Chondrocyte (in vitro differentiated cells): Measurements from ENCODE around the gene UBE3D. TPM values are rescaled to one million over a fixed set of nuclear protein-coding genes. Genes with fewer than 3 reads are reported as not detected.

Experiments used
- DNase-seq: peaks from one replicate; pipeline ENCODE4 v3.0.0; 2021; ENCODE audit warnings: mixed read lengths, low spot score
- H3K27ac Mint-ChIP-seq: one replicate; pipeline ENCODE4 v1.8.0; 2021; ENCODE audit warnings: mild to moderate bottlenecking, moderate library complexity, mixed read lengths; ENCODE audit not compliant: unreplicated experiment
- H3K27me3 Mint-ChIP-seq: 2 replicates; pipeline ENCODE4 v1.8.0; 2021; ENCODE audit warnings: low read depth, mixed read lengths
- H3K36me3 Mint-ChIP-seq: 2 replicates; pipeline ENCODE4 v1.8.0; 2021; ENCODE audit warnings: low read depth, mixed read lengths
- H3K4me1 Mint-ChIP-seq: 2 replicates; pipeline ENCODE4 v1.8.0; 2021; ENCODE audit warnings: low read depth, mild to moderate bottlenecking, mixed read lengths
- H3K4me3 Mint-ChIP-seq: one replicate; pipeline ENCODE4 v1.8.0; 2021; ENCODE audit warnings: mild to moderate bottlenecking, moderate library complexity, mixed read lengths; ENCODE audit not compliant: unreplicated experiment
- H3K9me3 Mint-ChIP-seq: 2 replicates; pipeline ENCODE4 v1.8.0; 2021; ENCODE audit warnings: low read depth, mixed read lengths
- CTCF ChIP-seq: fragments of 200-600 bp; sonication (generic); IDR thresholded peaks from 2 replicates; pipeline ENCODE4 v1.5.0; 2021; ENCODE audit warnings: antibody characterized with exemption, mild to moderate bottlenecking, moderate library complexity
- total RNA-seq: library from RNA; stranded (reverse); gene quantifications from 3 replicates; pipeline ENCODE4 v1.2.1, GENCODE V29; 2021

The UBE3D gene
- total RNA-seq, 1 donor from 2014 or later = 3.0 TPM

DNA sequence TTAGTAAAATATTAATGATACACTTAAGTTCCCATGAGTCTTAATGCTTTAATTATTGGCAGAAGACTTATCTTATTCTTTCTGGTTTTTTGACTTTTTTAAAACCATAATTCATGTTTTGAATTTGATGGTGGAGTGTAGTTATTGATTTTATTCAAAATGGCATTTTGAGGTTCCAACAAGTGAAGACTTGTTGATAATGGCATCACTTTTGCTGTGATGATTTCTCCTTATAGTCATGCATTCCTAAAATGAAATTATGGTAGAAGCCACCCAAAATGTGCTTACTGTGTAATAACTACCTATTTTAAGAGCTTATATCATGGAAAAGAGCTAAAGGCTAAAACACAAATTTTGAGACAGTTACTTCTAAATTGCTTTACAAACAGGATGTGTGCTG, 4.0 kb upstream of the UBE3D start:
- H3K27me3 Mint-ChIP-seq = no peaks in the 10 kb centered on the region
- no peak for DNase-seq
- no peak overlapping the region for H3K4me3 Mint-ChIP-seq
- peaks cover 35% of the 10 kb centered on the region for H3K4me1 Mint-ChIP-seq
- TF ChIP-seq CTCF = no peak
- H3K27ac Mint-ChIP-seq = no peak overlapping the region
- H3K9me3 Mint-ChIP-seq = no peaks in the 10 kb centered on the region
- no peaks in the 10 kb centered on the region for H3K36me3 Mint-ChIP-seq

DNA sequence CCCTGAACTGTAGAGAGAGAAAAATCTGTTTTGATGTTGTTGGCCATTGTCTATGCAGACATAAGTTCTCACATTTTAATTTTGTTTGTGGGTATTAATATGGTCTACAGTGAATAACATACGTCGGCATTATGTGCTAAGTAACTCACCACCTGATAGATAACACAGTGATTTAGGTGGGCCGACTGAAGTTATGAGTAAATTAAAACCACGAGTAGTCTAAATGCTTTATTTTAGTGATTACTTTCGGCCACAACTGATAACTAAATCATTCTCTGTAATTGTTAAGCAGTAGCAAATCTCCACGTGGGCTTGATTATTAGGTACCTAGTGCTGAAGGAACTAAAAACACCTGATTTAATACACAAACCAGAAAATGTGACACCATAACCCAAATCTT, 3.0 kb upstream of the UBE3D start:
- Mint-ChIP-seq H3K27ac (peak overlapping the region; percentile 86), H3K9me3 (no peaks in the 10 kb centered on the region), H3K36me3 (no peaks in the 10 kb centered on the region), H3K4me1 (peaks cover 41% of the 10 kb centered on the region), H3K27me3 (no peaks in the 10 kb centered on the region), H3K4me3 (peak overlapping the region; percentile 83)
- DNase-seq = no peak
- no peak for TF ChIP-seq CTCF

GRCh38 chr6:83067448-83068439, 2.1 kb upstream of the UBE3D start, which contains the start of gene DOP1A:
Gene DOP1A (plus strand): TSS chr6:83067671. CDS start chr6:83096978, 29,307 bp downstream.
- Mint-ChIP-seq H3K27ac (peak within 1 kb of the TSS; percentile 86), H3K36me3 (no peaks in the 10 kb centered on the region), H3K4me1 (peaks cover 41% of the 10 kb centered on the region), H3K27me3 (no peaks in the 10 kb centered on the region), H3K9me3 (no peaks in the 10 kb centered on the region), H3K4me3 (peak within 1 kb of the TSS; percentile 83)
- peak; percentile 98 for TF ChIP-seq CTCF
- peak; percentile 98 for DNase-seq

- no peaks in the 10 kb centered on the region for H3K9me3 Mint-ChIP-seq
- no peaks in the 10 kb centered on the region for H3K27me3 Mint-ChIP-seq
- no peaks in the 10 kb centered on the region for H3K36me3 Mint-ChIP-seq
- peaks cover 15% of the 10 kb centered on the region for H3K4me1 Mint-ChIP-seq
- no peak overlapping the region for H3K27ac Mint-ChIP-seq
- TF ChIP-seq CTCF = no peak
- H3K4me3 Mint-ChIP-seq = no peak overlapping the region
- DNase-seq = no peak
Observed at GRCh38 chr6:83062225-83062624, 3.4 kb downstream of the UBE3D start.

DNA sequence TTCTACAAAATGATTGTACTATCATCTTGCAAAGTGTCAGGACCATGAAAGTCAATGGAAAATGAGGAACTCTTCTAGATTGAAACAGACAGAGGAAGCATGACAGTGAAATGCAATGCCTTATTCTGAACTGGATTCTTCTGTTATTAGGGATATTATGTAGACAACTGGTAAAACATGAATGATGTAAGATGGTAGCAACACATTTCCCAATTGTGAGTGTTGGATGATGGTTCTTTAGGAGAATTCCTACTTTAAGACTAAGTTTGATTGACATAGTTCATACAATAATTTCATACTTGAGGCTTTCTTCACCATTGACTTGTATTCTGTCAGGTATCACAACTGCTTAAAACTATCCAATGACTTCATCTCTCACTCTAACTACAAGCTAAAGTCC, 4.5 kb downstream of the UBE3D start:
- Mint-ChIP-seq H3K27ac (no peak overlapping the region), H3K9me3 (no peaks in the 10 kb centered on the region), H3K4me1 (peaks cover 15% of the 10 kb centered on the region), H3K36me3 (peaks cover 6% of the 10 kb centered on the region), H3K27me3 (no peaks in the 10 kb centered on the region), H3K4me3 (no peak overlapping the region)
- no peak for TF ChIP-seq CTCF
- DNase-seq = no peak
